COLO668 (cell line): ENCODE data around the gene BDKRB2.
A peak's percentile ranks its signal among the peaks of the same experiment; 100 is the strongest.

Source experiments
- DNase-seq: peaks from one replicate; lab custom pipeline; 2025; ENCODE audit not compliant: unreplicated experiment; lab: John Stamatoyannopoulos, UW

The BDKRB2 gene

GRCh38 chr14:96250485-96250884 lies 45.8 kb downstream of the BDKRB2 start:
- no peak for DNase-seq

GRCh38 chr14:96251656-96252155 lies 47.1 kb downstream of the BDKRB2 start:
- DNase-seq = peak; percentile 43

- DNase-seq = peak; percentile 72
Observed at GRCh38 chr14:96252323-96252998, 47.8 kb downstream of the BDKRB2 start.

- DNase-seq = peak; percentile 54
Observed at GRCh38 chr14:96252999-96253539, 48.4 kb downstream of the BDKRB2 start.

- DNase-seq = no peak
Observed at GRCh38 chr14:96254687-96255086, 50.0 kb downstream of the BDKRB2 start.

- DNase-seq = no peak
Observed at GRCh38 chr14:96255501-96256366, 51.1 kb downstream of the BDKRB2 start, which contains the start of gene BDKRB1. Gene BDKRB1 (plus strand): TSS chr14:96256210. CDS start chr14:96263683, 7,473 bp downstream.

GRCh38 chr14:96256407-96256806 lies 51.8 kb downstream of the BDKRB2 start:
- DNase-seq = no peak

- DNase-seq = no peak
Observed at GRCh38 chr14:96257056-96257455, 52.4 kb downstream of the BDKRB2 start.

GRCh38 chr14:96257900-96258299 lies 53.3 kb downstream of the BDKRB2 start:
- no peak for DNase-seq

- DNase-seq = peak; percentile 46
Observed at GRCh38 chr14:96260341-96260821, 55.7 kb downstream of the BDKRB2 start.

GRCh38 chr14:96261053-96261452 lies 56.4 kb downstream of the BDKRB2 start:
- DNase-seq = peak; percentile 85

- peak; percentile 62 for DNase-seq
Observed at GRCh38 chr14:96261772-96262655, 57.4 kb downstream of the BDKRB2 start.

- DNase-seq = no peak
Observed at GRCh38 chr14:96263347-96264199, 58.9 kb downstream of the BDKRB2 start.

- DNase-seq = no peak
Observed at GRCh38 chr14:96264200-96264553, 59.5 kb downstream of the BDKRB2 start.

- no peak for DNase-seq
Observed at GRCh38 chr14:96264853-96265252, 60.2 kb downstream of the BDKRB2 start.

- DNase-seq = peak; percentile 64
Observed at GRCh38 chr14:96265383-96266095, 60.9 kb downstream of the BDKRB2 start.

GRCh38 chr14:96267336-96267735 lies 62.7 kb downstream of the BDKRB2 start:
- peak; percentile 82 for DNase-seq

- no peak for DNase-seq
Observed at GRCh38 chr14:96267916-96268315, 63.3 kb downstream of the BDKRB2 start.
